PC-3 (cell line): ENCODE measurements around the gene CES2.

Experiments
- CTCF ChIP-seq: fragments of 300-600 bp; sonication (generic); conservative IDR thresholded peaks from 2 replicates; pipeline ENCODE4 v1.5.1; 2017; ENCODE audit warnings: antibody characterized with exemption, low read depth, mild to moderate bottlenecking, low read length
- EZH2 ChIP-seq: fragments of 300-600 bp; sonication (generic); IDR thresholded peaks from one replicate; pipeline ENCODE4 v1.6.1; 2017; ENCODE audit warnings: antibody characterized with exemption, mild to moderate bottlenecking, low read length; ENCODE audit not compliant: unreplicated experiment

DNA sequence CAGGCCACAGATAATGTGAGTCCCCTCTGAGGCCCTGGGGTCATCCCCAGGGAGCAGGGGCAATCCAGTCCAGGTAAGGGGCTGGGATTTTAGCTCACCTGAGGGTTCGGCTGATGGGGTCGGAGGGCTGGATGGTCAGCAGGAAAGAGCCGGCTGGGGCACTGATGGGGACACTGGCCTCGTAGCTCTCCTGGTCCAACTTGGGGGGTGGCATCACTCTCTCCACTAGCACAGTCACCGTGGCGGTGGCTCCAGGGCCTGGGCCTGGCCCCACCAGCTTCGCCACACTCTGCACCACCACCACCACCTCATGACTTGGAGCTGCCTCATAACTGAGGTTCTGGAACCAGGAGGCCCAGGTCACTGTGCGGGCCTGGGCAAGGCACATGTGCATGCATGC, 23.5 kb upstream of the CES2 start:
- TF ChIP-seq CTCF: no peak
- TF ChIP-seq EZH2: no peak
